Progenitor cell of endocrine pancreas (in vitro differentiated cells): ENCODE data around the gene TNIK. TPM values are rescaled to one million over a fixed set of nuclear protein-coding genes. Genes with fewer than 3 reads are reported as not detected.

Experiments
- DNase-seq: peaks from one replicate; pipeline ENCODE4 v3.0.0; 2021; ENCODE audit warnings: low spot score; ENCODE audit not compliant: unreplicated experiment
- H3K27ac Mint-ChIP-seq: 2 replicates; pipeline ENCODE4 v1.8.0; 2021; ENCODE audit warnings: mild to moderate bottlenecking, moderate library complexity, mixed read lengths
- H3K27me3 Mint-ChIP-seq: 2 replicates; pipeline ENCODE4 v1.8.0; 2021; ENCODE audit warnings: mixed read lengths
- H3K36me3 Mint-ChIP-seq: 2 replicates; pipeline ENCODE4 v1.8.0; 2022; ENCODE audit warnings: mixed read lengths; ENCODE audit not compliant: insufficient read depth
- H3K4me1 Mint-ChIP-seq: 2 replicates; pipeline ENCODE4 v1.8.0; 2021; ENCODE audit warnings: low read depth, mixed read lengths
- H3K4me3 Mint-ChIP-seq: 2 replicates; pipeline ENCODE4 v1.8.0; 2021; ENCODE audit warnings: low read depth, mild to moderate bottlenecking, moderate library complexity, mixed read lengths
- H3K9me3 Mint-ChIP-seq: 2 replicates; pipeline ENCODE4 v1.8.0; 2021; ENCODE audit warnings: low read depth, mixed read lengths
- CTCF ChIP-seq: fragments of 200-600 bp; sonication (generic); IDR thresholded peaks from one replicate; pipeline ENCODE4 v1.5.0; 2021; ENCODE audit warnings: antibody characterized with exemption, mild to moderate bottlenecking; ENCODE audit not compliant: unreplicated experiment
- total RNA-seq: library from RNA; stranded (reverse); gene quantifications from 2 replicates; pipeline ENCODE4 v1.2.1, GENCODE V29; 2021

The TNIK gene
- total RNA-seq, 1 donor from 2014 or later, result 15.7 TPM

- Mint-ChIP-seq H3K27ac (no peak overlapping the region), H3K4me1 (peaks cover 7% of the 10 kb centered on the region), H3K27me3 (no peaks in the 10 kb centered on the region), H3K36me3 (no peaks in the 10 kb centered on the region), H3K4me3 (no peak overlapping the region), H3K9me3 (no peaks in the 10 kb centered on the region)
- no peak for DNase-seq
- no peak for TF ChIP-seq CTCF
Observed at GRCh38 chr3:171175741-171176234, 284.4 kb downstream of the TNIK start.

GRCh38 chr3:171173736-171174135 lies 286.5 kb downstream of the TNIK start:
- H3K36me3 Mint-ChIP-seq, result no peaks in the 10 kb centered on the region
- no peaks in the 10 kb centered on the region for H3K27me3 Mint-ChIP-seq
- TF ChIP-seq CTCF, result no peak
- no peak overlapping the region for H3K27ac Mint-ChIP-seq
- DNase-seq, result no peak
- H3K4me1 Mint-ChIP-seq, result peaks cover 7% of the 10 kb centered on the region
- H3K9me3 Mint-ChIP-seq, result no peaks in the 10 kb centered on the region
- H3K4me3 Mint-ChIP-seq, result no peak overlapping the region

GRCh38 chr3:171172070-171172469 lies 288.1 kb downstream of the TNIK start:
- H3K36me3 Mint-ChIP-seq, result no peaks in the 10 kb centered on the region
- H3K9me3 Mint-ChIP-seq, result no peaks in the 10 kb centered on the region
- TF ChIP-seq CTCF, result peak; percentile 28
- no peak overlapping the region for H3K27ac Mint-ChIP-seq
- H3K4me1 Mint-ChIP-seq, result peaks cover 7% of the 10 kb centered on the region
- no peak overlapping the region for H3K4me3 Mint-ChIP-seq
- no peak for DNase-seq
- H3K27me3 Mint-ChIP-seq, result no peaks in the 10 kb centered on the region

- no peaks in the 10 kb centered on the region for H3K27me3 Mint-ChIP-seq
- H3K4me1 Mint-ChIP-seq, result peaks cover 7% of the 10 kb centered on the region
- TF ChIP-seq CTCF, result no peak
Observed at GRCh38 chr3:171169866-171170265, 290.3 kb downstream of the TNIK start.

GRCh38 chr3:171169443-171169842 lies 290.8 kb downstream of the TNIK start:
- no peak for TF ChIP-seq CTCF
- no peaks in the 10 kb centered on the region for H3K9me3 Mint-ChIP-seq
- H3K27ac Mint-ChIP-seq, result no peak overlapping the region
- no peaks in the 10 kb centered on the region for H3K27me3 Mint-ChIP-seq
- H3K4me3 Mint-ChIP-seq, result no peak overlapping the region
- H3K36me3 Mint-ChIP-seq, result peaks cover 5% of the 10 kb centered on the region
- H3K4me1 Mint-ChIP-seq, result peaks cover 5% of the 10 kb centered on the region
- no peak for DNase-seq

More at GRCh38 chr3:171169866-171170265, 290.3 kb downstream of the TNIK start:
- DNase-seq, result no peak
- Mint-ChIP-seq H3K36me3 (peaks cover 5% of the 10 kb centered on the region), H3K9me3 (no peaks in the 10 kb centered on the region), H3K27ac (no peak overlapping the region), H3K4me3 (no peak overlapping the region)
